ENCODE results near the gene RASA4.
"Not testable (repeated sequence)": the region's sequence is repeated elsewhere in the genome, so short reads cannot be mapped to it uniquely, and the experiment has no call there.

GRCh38 chr7:102532127-102532526, 84.4 kb downstream of the RASA4 start:
- TF ChIP-seq, protein P1, sequence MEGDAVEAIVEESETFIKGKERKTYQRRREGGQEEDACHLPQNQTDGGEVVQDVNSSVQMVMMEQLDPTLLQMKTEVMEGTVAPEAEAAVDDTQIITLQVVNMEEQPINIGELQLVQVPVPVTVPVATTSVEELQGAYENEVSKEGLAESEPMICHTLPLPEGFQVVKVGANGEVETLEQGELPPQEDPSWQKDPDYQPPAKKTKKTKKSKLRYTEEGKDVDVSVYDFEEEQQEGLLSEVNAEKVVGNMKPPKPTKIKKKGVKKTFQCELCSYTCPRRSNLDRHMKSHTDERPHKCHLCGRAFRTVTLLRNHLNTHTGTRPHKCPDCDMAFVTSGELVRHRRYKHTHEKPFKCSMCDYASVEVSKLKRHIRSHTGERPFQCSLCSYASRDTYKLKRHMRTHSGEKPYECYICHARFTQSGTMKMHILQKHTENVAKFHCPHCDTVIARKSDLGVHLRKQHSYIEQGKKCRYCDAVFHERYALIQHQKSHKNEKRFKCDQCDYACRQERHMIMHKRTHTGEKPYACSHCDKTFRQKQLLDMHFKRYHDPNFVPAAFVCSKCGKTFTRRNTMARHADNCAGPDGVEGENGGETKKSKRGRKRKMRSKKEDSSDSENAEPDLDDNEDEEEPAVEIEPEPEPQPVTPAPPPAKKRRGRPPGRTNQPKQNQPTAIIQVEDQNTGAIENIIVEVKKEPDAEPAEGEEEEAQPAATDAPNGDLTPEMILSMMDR (IDR thresholded peaks at IDR 0.05), result not testable (repeated sequence)
- not testable (repeated sequence) for TF ChIP-seq EZH2 (IDR thresholded peaks at IDR 0.05; ENCODE audit: borderline replicate concordance, insufficient read depth, low read depth, low read length, poor library complexity, severe bottlenecking)

Measured in B cell (primary cell).